ENCODE measurements around the gene PTK7.

The PTK7 gene

DNA sequence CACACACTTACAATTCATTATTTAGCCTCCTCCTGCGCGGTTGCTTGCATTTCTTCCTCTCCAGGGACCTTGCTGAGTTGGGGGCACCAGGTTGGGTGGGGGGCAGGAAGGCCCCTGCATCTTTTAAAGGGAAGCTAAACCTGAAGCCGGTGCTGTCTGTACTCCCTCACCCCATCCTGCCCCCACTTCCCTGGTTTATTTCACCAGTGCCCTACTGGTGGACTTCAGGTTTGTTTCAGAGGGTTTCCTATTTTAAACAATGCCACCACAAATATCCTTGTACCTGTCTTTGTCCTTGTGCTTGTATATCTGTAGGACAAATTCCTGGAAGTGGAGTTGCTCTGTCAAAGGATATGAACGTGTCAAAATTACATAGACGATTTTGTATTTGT, 21.0 kb downstream of the PTK7 start:
- TF ChIP-seq, protein P1, sequence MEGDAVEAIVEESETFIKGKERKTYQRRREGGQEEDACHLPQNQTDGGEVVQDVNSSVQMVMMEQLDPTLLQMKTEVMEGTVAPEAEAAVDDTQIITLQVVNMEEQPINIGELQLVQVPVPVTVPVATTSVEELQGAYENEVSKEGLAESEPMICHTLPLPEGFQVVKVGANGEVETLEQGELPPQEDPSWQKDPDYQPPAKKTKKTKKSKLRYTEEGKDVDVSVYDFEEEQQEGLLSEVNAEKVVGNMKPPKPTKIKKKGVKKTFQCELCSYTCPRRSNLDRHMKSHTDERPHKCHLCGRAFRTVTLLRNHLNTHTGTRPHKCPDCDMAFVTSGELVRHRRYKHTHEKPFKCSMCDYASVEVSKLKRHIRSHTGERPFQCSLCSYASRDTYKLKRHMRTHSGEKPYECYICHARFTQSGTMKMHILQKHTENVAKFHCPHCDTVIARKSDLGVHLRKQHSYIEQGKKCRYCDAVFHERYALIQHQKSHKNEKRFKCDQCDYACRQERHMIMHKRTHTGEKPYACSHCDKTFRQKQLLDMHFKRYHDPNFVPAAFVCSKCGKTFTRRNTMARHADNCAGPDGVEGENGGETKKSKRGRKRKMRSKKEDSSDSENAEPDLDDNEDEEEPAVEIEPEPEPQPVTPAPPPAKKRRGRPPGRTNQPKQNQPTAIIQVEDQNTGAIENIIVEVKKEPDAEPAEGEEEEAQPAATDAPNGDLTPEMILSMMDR (IDR thresholded peaks at IDR 0.05; ENCODE audit: low read depth, low read length, missing control alignments), result peak; percentile 13
- Histone ChIP-seq H3K27ac (peak overlapping the region; percentile 25), H3K4me3 (ENCODE audit: low read depth, low read length) (no peak overlapping the region), H3K27me3 (replicated peaks) (no peaks in the 10 kb centered on the region), H3K36me3 (replicated peaks) (no peaks in the 10 kb centered on the region)
- in situ Hi-C loops (cut with HindIII; ENCODE audit: low pct_ligation_motif_present, low sequenced_read_pairs), result no loop called here
- DNase-seq, result no peak

DNA sequence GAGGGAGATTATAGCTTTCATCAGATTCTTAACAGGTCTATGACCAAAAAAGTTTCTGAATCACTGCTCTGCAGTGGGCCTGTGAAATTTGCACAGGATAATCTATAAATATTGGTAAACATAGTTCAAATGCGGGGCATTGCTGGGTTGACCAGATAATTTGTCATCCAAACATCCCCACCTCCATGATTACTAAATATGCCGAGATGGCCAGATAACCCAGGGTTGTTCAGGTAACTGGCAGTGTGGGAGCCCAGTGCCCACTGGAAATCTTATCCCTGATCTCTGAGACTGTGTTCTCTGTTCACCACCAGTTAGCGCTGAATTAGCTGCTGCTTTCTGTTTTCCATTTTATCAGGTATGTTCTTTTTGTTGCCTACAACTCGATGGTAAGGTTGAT, 21.4 kb downstream of the PTK7 start:
- H3K27me3 ChIP-seq (replicated peaks), result no peaks in the 10 kb centered on the region
- TF ChIP-seq, protein P1 (IDR thresholded peaks at IDR 0.05; ENCODE audit: low read depth, low read length, missing control alignments), result no peak
- in situ Hi-C loops (cut with HindIII; ENCODE audit: low pct_ligation_motif_present, low sequenced_read_pairs), result no loop called here
- DNase-seq, result no peak
- no peak overlapping the region for H3K27ac ChIP-seq
- H3K36me3 ChIP-seq (replicated peaks), result no peaks in the 10 kb centered on the region
- H3K4me3 ChIP-seq (ENCODE audit: low read depth, low read length), result no peak overlapping the region

DNA sequence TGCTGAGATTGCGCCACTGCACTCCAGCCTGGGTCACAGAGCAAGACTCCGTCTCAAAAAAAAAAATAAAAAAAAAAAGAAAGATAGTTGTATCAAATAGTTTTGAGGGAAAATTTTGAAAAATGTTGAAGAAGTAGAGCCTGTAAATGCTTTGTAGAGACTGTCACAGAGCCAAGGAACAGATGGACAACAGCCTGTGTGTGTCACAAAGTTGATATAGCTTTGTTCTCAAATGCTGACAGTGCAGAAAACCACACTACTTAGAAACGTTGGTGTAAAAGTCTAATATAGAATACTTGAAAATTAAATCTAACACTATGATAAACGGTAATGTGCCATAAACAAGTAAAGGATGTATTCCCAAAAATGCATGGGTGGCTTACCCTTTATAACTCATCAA, 25.4 kb downstream of the PTK7 start:
- in situ Hi-C loops (cut with HindIII; ENCODE audit: low pct_ligation_motif_present, low sequenced_read_pairs), result no loop called here
- H3K27ac ChIP-seq, result no peak overlapping the region
- DNase-seq, result no peak
- no peaks in the 10 kb centered on the region for H3K36me3 ChIP-seq (replicated peaks)
- H3K4me3 ChIP-seq (ENCODE audit: low read depth, low read length), result no peak overlapping the region
- TF ChIP-seq, protein P1 (IDR thresholded peaks at IDR 0.05; ENCODE audit: low read depth, low read length, missing control alignments), result no peak
- no peaks in the 10 kb centered on the region for H3K27me3 ChIP-seq (replicated peaks)

DNA sequence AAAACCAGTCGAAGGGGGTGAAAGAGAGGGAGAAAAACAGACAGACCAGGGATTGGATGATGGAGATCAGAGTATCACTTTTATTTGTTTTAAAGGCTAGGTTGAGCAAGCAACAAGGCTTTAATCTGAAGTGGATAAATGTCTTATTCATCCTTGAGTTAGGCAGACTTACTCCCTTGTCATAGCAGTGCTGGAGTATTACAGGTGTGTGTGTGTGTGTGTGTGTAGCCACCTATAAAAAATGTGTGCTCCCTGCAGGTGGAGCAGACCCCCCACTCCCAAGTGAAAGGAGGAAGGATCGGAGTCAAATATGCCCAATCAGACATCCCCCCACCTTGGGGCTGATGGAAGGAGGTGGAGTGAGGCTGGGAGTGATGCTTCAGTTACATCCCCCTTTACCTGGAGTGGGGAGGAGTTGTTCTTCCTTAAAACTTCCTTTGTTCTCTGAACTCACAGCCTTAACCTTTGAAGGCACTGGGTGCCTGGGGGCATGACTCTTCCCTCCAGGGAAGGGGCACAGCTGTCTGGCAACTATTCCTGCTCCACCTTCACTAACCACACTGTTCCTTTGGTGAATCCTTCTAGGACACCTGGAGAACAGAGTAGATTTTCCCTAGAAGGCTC, 27.3 kb downstream of the PTK7 start:
- TF ChIP-seq, protein P1 (IDR thresholded peaks at IDR 0.05; ENCODE audit: low read depth, low read length, missing control alignments), result no peak
- in situ Hi-C loops (cut with HindIII; ENCODE audit: low pct_ligation_motif_present, low sequenced_read_pairs), result no loop called here
- no peak for DNase-seq
- Histone ChIP-seq H3K4me3 (ENCODE audit: low read depth, low read length) (no peak overlapping the region), H3K27ac (no peak overlapping the region), H3K27me3 (replicated peaks) (no peaks in the 10 kb centered on the region), H3K36me3 (replicated peaks) (no peaks in the 10 kb centered on the region)

DNA sequence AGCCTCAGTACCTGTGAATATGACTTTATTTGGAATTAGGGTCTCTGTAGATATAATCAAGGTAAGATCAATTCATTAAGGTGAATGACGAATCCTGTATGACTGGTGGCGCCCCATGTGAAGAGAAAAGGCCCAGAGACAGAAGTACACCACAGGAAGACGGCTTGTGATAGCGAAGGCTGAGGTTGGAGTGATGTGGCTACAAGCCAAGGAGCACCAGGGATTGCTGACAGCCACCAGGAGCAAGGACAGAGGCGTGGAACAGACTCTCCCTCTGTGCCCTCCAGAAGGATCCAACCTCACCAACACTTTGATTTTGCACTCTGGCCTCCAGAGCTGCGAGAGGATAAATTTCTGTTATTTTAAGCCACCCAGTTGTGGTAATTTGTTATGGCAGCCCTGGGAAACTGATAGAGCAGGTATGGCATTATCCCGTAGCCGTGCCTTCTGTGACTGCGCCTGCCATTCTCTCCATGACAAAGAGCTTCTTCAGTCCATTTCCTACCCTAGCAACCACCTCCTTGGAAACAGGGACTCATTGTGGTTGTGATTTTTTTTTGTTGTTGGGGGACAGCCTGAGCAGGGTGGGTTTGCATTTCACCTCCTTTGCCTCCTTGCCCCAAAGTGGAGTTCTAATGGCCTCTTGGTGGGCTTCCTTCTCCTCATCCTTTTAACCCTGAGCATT, 29.6 kb downstream of the PTK7 start:
- in situ Hi-C loops (cut with HindIII; ENCODE audit: low pct_ligation_motif_present, low sequenced_read_pairs), result no loop called here
- TF ChIP-seq, protein P1 (IDR thresholded peaks at IDR 0.05; ENCODE audit: low read depth, low read length, missing control alignments), result no peak

More for the DNA sequence above, 29.6 kb downstream of the PTK7 start:
- no peak for DNase-seq
- Histone ChIP-seq H3K36me3 (replicated peaks) (no peaks in the 10 kb centered on the region), H3K27me3 (replicated peaks) (no peaks in the 10 kb centered on the region), H3K4me3 (ENCODE audit: low read depth, low read length) (no peak overlapping the region), H3K27ac (no peak overlapping the region)

All from brain microvascular endothelial cell (primary cell).